SK-N-SH treated with all-trans-retinoic acid at 6 μM for 48 hours (cell line): ENCODE results near the gene CFTR.

ENCODE experiments used
- ARNTL ChIP-seq: fragments of 450-650 bp; formaldehyde crosslinking; IDR thresholded peaks from 2 replicates; pipeline ENCODE4 v1.5.0; 2020; ENCODE audit warnings: low read depth, mild to moderate bottlenecking, moderate library complexity, borderline replicate concordance
- BACH2 ChIP-seq: fragments of 250-450 bp; sonication (Bioruptor Pico); IDR thresholded peaks from 2 replicates; pipeline ENCODE4 v1.9.0; 2021; ENCODE audit warnings: mild to moderate bottlenecking, borderline replicate concordance
- CSDC2 ChIP-seq: fragments of 250-450 bp; sonication (Bioruptor Pico); IDR thresholded peaks from 2 replicates; pipeline ENCODE4 v1.5.0; 2020; ENCODE audit warnings: mild to moderate bottlenecking, moderate library complexity
- GLIS3 ChIP-seq: fragments of 250-450 bp; sonication (Bioruptor Pico); IDR thresholded peaks from 2 replicates; pipeline ENCODE4 v1.5.0; 2020; ENCODE audit warnings: mild to moderate bottlenecking, moderate library complexity
- PPARA ChIP-seq: fragments of 250-450 bp; sonication (Bioruptor Pico); IDR thresholded peaks from 2 replicates; pipeline ENCODE4 v1.5.0; 2020; ENCODE audit warnings: mild to moderate bottlenecking, borderline replicate concordance
- SNAI2 ChIP-seq: fragments of 250-450 bp; sonication (Bioruptor Pico); IDR thresholded peaks from 2 replicates; pipeline ENCODE4 v1.5.0; 2020; ENCODE audit warnings: mild to moderate bottlenecking, moderate library complexity
- TCF4 ChIP-seq: fragments of 250-450 bp; sonication (Bioruptor Pico); IDR thresholded peaks from 2 replicates; pipeline ENCODE4 v1.8.0; 2021; ENCODE audit warnings: mild to moderate bottlenecking, moderate library complexity, borderline replicate concordance
- ZC3H10 ChIP-seq: fragments of 250-450 bp; sonication (Bioruptor Pico); IDR thresholded peaks from 2 replicates; pipeline ENCODE4 v1.5.1; 2021; ENCODE audit warnings: mild to moderate bottlenecking, moderate library complexity
- ZFP3 ChIP-seq: fragments of 250-450 bp; sonication (Bioruptor Pico); IDR thresholded peaks from 2 replicates; pipeline ENCODE4 v1.5.0; 2020; ENCODE audit warnings: mild to moderate bottlenecking, moderate library complexity
- ZFP30 ChIP-seq: fragments of 450-650 bp; formaldehyde crosslinking; IDR thresholded peaks from 2 replicates; pipeline ENCODE4 v1.5.0; 2022; ENCODE audit warnings: mild to moderate bottlenecking, moderate library complexity
- ZNF70 ChIP-seq: fragments of 450-650 bp; formaldehyde crosslinking; IDR thresholded peaks from 2 replicates; pipeline ENCODE4 v1.5.0; 2020; ENCODE audit warnings: mild to moderate bottlenecking, moderate library complexity
- ZNF8 ChIP-seq: fragments of 450-650 bp; formaldehyde crosslinking; IDR thresholded peaks from 2 replicates; pipeline ENCODE4 v1.5.0; 2020; ENCODE audit warnings: mild to moderate bottlenecking, moderate library complexity

GRCh38 chr7:117444646-117445045 is 35.2 kb upstream of the CFTR start:
- TF ChIP-seq SNAI2 (CRISPR knock-in tag) (no peak), PPARA (CRISPR knock-in tag) (no peak), TCF4 (CRISPR knock-in tag) (no peak), ZNF70 (CRISPR knock-in tag) (no peak), GLIS3 (CRISPR knock-in tag) (no peak), ZC3H10 (no peak), ARNTL (CRISPR knock-in tag) (no peak), ZFP3 (no peak), BACH2 (CRISPR knock-in tag) (no peak), ZNF8 (CRISPR knock-in tag) (no peak), CSDC2 (CRISPR knock-in tag) (no peak), ZFP30 (CRISPR knock-in tag) (no peak)
